Endodermal cell (in vitro differentiated cells): Measurements from ENCODE around the gene FLNC. TPM values are rescaled to one million over a fixed set of nuclear protein-coding genes. Genes with fewer than 3 reads are reported as not detected.

Source experiments
- DNase-seq: peaks from one replicate; pipeline ENCODE4 v3.0.0-alpha.2; 2017
- H3K27ac ChIP-seq: 2 replicates; pipeline ENCODE4 v1.5.1; 2013; ENCODE audit warnings: mild to moderate bottlenecking, low read depth, low read length, moderate library complexity
- H3K27me3 ChIP-seq: 2 replicates; pipeline ENCODE4 v1.6.1; 2013; ENCODE audit warnings: mild to moderate bottlenecking, low read length, moderate library complexity; ENCODE audit not compliant: insufficient read depth, control insufficient read depth, poor library complexity, severe bottlenecking
- H3K36me3 ChIP-seq: 2 replicates; pipeline ENCODE4 v1.7.0; 2013; ENCODE audit warnings: mild to moderate bottlenecking, low read length, moderate library complexity; ENCODE audit not compliant: control insufficient read depth, insufficient read depth
- H3K4me1 ChIP-seq: one replicate; pipeline ENCODE4 v1.7.0; 2013; ENCODE audit warnings: low read length; ENCODE audit not compliant: control insufficient read depth, insufficient read depth
- H3K4me3 ChIP-seq: 2 replicates; pipeline ENCODE4 v1.5.1; 2013; ENCODE audit warnings: mild to moderate bottlenecking, low read length, moderate library complexity
- H3K9ac ChIP-seq: 2 replicates; pipeline ENCODE4 v1.6.1; 2013; ENCODE audit warnings: mild to moderate bottlenecking, low read length, moderate library complexity; ENCODE audit not compliant: poor library complexity, severe bottlenecking; ENCODE audit errors: extremely low read depth
- H3K9me3 ChIP-seq: 2 replicates; pipeline ENCODE4 v1.6.1; 2013; ENCODE audit warnings: mild to moderate bottlenecking, low read length, moderate library complexity; ENCODE audit not compliant: control insufficient read depth
- H3K27ac Mint-ChIP-seq: 2 replicates; pipeline ENCODE4 v1.8.0; 2020; ENCODE audit warnings: mixed read lengths
- H3K27me3 Mint-ChIP-seq: 2 replicates; pipeline ENCODE4 v1.8.0; 2021; ENCODE audit warnings: mild to moderate bottlenecking, mixed read lengths; ENCODE audit not compliant: insufficient read depth
- H3K36me3 Mint-ChIP-seq: 2 replicates; pipeline ENCODE4 v1.8.0; 2020; ENCODE audit warnings: low read depth, mixed read lengths
- H3K4me1 Mint-ChIP-seq: 2 replicates; pipeline ENCODE4 v1.8.0; 2020; ENCODE audit warnings: mixed read lengths
- H3K4me3 Mint-ChIP-seq: 2 replicates; pipeline ENCODE4 v1.8.0; 2020; ENCODE audit warnings: mild to moderate bottlenecking, moderate library complexity, mixed read lengths
- H3K9me3 Mint-ChIP-seq: 2 replicates; pipeline ENCODE4 v1.8.0; 2020; ENCODE audit warnings: mild to moderate bottlenecking, mixed read lengths
- WGBS, 2 experiments: methylation state at CpG; one replicate each; pipeline versions ENCODE4 v1.1.5 to v1.1.7; 2013; ENCODE audit warnings: missing lambda C conversion rate in 2 of 2, mixed read lengths in 1 of 2; ENCODE audit not compliant: insufficient coverage in 1 of 2, insufficient read length in 1 of 2; 5-methylcytosine and 5-hydroxymethylcytosine counted together
- total RNA-seq, 2 donors: library from RNA; stranded (reverse); fragmentation: NEBNext Ultra II Directional in 1 of 2; extraction: Animal tissue kit (Norgen Biotek cat#: 25700) in 1 of 2; gene quantifications; 2 replicates in 1 of 2; 3 replicates in 1 of 2; pipeline ENCODE4 v1.2.1, GENCODE V29; 2021
- TF ChIP-seq, protein P1 (sequence below): fragments of 200-600 bp; sonication (generic); conservative IDR thresholded peaks from 2 replicates; pipeline ENCODE4 v1.5.0; 2021; ENCODE audit warnings: antibody characterized with exemption, mild to moderate bottlenecking

FLNC gene
- total RNA-seq, 2 donors from 2014 or later: 6.6 to 11.5 TPM

- WGBS, 2 experiments: 59 to 75% methylated on average over 3 to 10 of the region's 10 CpGs
- no peak overlapping the region for H3K27ac ChIP-seq
- no peaks in the 10 kb centered on the region for H3K27me3 ChIP-seq
- no peaks in the 10 kb centered on the region for H3K4me1 ChIP-seq
- H3K36me3 ChIP-seq: peaks cover 13% of the 10 kb centered on the region
- Mint-ChIP-seq H3K4me1 (peaks cover 12% of the 10 kb centered on the region), H3K9me3 (no peaks in the 10 kb centered on the region), H3K27ac (peak overlapping the region; percentile 56), H3K4me3 (no peak overlapping the region), H3K27me3 (no peaks in the 10 kb centered on the region), H3K36me3 (peaks cover 8% of the 10 kb centered on the region)
- TF ChIP-seq, protein P1, sequence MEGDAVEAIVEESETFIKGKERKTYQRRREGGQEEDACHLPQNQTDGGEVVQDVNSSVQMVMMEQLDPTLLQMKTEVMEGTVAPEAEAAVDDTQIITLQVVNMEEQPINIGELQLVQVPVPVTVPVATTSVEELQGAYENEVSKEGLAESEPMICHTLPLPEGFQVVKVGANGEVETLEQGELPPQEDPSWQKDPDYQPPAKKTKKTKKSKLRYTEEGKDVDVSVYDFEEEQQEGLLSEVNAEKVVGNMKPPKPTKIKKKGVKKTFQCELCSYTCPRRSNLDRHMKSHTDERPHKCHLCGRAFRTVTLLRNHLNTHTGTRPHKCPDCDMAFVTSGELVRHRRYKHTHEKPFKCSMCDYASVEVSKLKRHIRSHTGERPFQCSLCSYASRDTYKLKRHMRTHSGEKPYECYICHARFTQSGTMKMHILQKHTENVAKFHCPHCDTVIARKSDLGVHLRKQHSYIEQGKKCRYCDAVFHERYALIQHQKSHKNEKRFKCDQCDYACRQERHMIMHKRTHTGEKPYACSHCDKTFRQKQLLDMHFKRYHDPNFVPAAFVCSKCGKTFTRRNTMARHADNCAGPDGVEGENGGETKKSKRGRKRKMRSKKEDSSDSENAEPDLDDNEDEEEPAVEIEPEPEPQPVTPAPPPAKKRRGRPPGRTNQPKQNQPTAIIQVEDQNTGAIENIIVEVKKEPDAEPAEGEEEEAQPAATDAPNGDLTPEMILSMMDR: peak; percentile 48
- DNase-seq: peak; percentile 83
- H3K4me3 ChIP-seq: no peak overlapping the region
- H3K9ac ChIP-seq: no peak overlapping the region
- no peaks in the 10 kb centered on the region for H3K9me3 ChIP-seq
Measured at GRCh38 chr7:128860158-128861073, 30.2 kb downstream of the FLNC start.

DNA sequence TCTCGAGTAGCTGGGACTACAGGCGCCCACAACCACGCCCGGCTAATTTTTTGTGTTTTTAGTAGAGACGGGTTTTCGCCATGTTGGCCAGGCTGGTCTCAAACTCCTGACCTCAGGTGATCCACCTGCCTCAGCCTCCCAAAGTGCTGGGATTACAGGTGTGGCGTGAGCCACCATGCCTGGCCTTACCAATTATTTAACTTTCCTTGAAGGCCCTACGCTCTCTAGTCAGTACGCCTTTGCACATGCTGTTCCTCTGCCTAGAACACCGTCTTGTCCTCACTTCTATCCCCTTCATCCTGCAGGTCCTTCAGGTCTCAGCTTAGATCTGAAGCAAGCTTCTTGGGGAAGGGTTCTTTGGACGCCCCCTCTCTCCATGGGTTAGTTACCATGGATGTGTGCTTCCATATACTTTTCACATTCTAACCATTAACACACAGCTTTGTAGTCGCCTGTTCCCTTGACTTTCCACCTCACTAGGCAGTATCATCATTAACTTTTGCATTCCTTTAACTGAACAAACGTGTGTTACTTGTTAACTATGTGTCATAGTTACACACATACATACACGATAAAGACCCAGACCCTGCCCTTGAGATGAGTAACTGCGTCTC lies 31.9 kb downstream of the FLNC start:
- peaks cover 18% of the 10 kb centered on the region for H3K36me3 ChIP-seq

More for the DNA sequence above, 31.9 kb downstream of the FLNC start:
- no peaks in the 10 kb centered on the region for H3K9me3 ChIP-seq
- H3K9ac ChIP-seq: no peak overlapping the region
- peaks cover 19% of the 10 kb centered on the region for H3K36me3 Mint-ChIP-seq
- H3K9me3 Mint-ChIP-seq: no peaks in the 10 kb centered on the region
- TF ChIP-seq, protein P1: no peak
- H3K27me3 Mint-ChIP-seq: peaks cover 5% of the 10 kb centered on the region
- H3K27ac ChIP-seq: no peak overlapping the region
- DNase-seq: no peak
- H3K4me3 Mint-ChIP-seq: peak overlapping the region; percentile 88
- H3K4me1 ChIP-seq: no peaks in the 10 kb centered on the region
- H3K27ac Mint-ChIP-seq: peak overlapping the region; percentile 60
- no peaks in the 10 kb centered on the region for H3K27me3 ChIP-seq
- H3K4me3 ChIP-seq: peak overlapping the region; percentile 95
- 80 to 90% methylated on average over 13 to 15 of the region's 15 CpGs for WGBS, 2 experiments
- peaks cover 12% of the 10 kb centered on the region for H3K4me1 Mint-ChIP-seq
